Breast epithelium (tissue), 4 donors: Measurements from ENCODE around the gene GPATCH8. TPM values are rescaled to one million over a fixed set of nuclear protein-coding genes. Genes with fewer than 3 reads are reported as not detected.

Experiments
- DNase-seq, 2 donors: peaks; one replicate each; pipeline ENCODE4 v3.0.0-alpha.2; 2019; ENCODE audit warnings: low spot score in 2 of 2
- H3K27ac ChIP-seq, 2 donors: fragments of 200-600 bp; sonication (generic) in 1 of 2; one replicate each; pipeline ENCODE4 v1.5.1; 2016 to 2019; ENCODE audit warnings: mild to moderate bottlenecking in 1 of 2
- H3K27me3 ChIP-seq, 2 donors: fragments of 200-600 bp; sonication (generic) in 1 of 2; one replicate each; pipeline versions ENCODE4 v1.5.1 to v1.6.0; 2017 to 2019; ENCODE audit warnings: control low read depth in 1 of 2, mild to moderate bottlenecking in 1 of 2
- H3K36me3 ChIP-seq: fragments of 200-600 bp; one replicate; pipeline ENCODE4 v1.5.1; 2019
- H3K4me1 ChIP-seq, 2 donors: fragments of 200-600 bp; sonication (generic); one replicate each; pipeline ENCODE4 v1.5.1; 2016 to 2019; ENCODE audit warnings: control low read depth in 1 of 2
- H3K4me3 ChIP-seq, 3 donors: fragments of 200-600 bp; sonication (generic); 1 replicate in 2 of 3; 2 replicates in 1 of 3; pipeline ENCODE4 v1.5.1; 2016 to 2019; ENCODE audit warnings: mild to moderate bottlenecking in 3 of 3, moderate library complexity in 2 of 3
- H3K9me3 ChIP-seq, 2 donors: fragments of 200-600 bp; sonication (generic) in 1 of 2; one replicate each; pipeline ENCODE4 v1.5.1; 2016 to 2019; ENCODE audit warnings: control low read depth in 1 of 2
- CTCF ChIP-seq, 3 donors: fragments of 450-650 bp; IDR thresholded peaks; one replicate each; pipeline ENCODE4 v1.5.1; 2016 to 2017; ENCODE audit warnings: antibody characterized with exemption in 3 of 3, mild to moderate bottlenecking in 3 of 3, moderate library complexity in 3 of 3
- POLR2A ChIP-seq: fragments of 450-650 bp; IDR thresholded peaks from one replicate; pipeline ENCODE4 v1.6.1; 2016; ENCODE audit warnings: antibody characterized with exemption, mild to moderate bottlenecking, moderate library complexity
- POLR2AphosphoS5 ChIP-seq, 3 donors: sonication (generic); formaldehyde crosslinking; IDR thresholded peaks; one replicate each; pipeline ENCODE4 v1.6.1; 2017; ENCODE audit warnings: antibody characterized with exemption in 3 of 3
- intact Hi-C: fragments of 100-400 bp; cut with DNase I; formaldehyde crosslinking; loops from one replicate; pipeline ENCODE4 v1.15.1; 2023; ENCODE audit warnings: low total_unique reads
- total RNA-seq, 3 donors: library from RNA; depleted of rRNA; stranded (reverse); fragments of >200 nt; gene quantifications; one replicate each; pipeline ENCODE4 v1.1.0, GENCODE V29; 2016

The GPATCH8 gene
- total RNA-seq, 3 donors from 2014 or later, result 36.8 to 62.5 (median 51.5) TPM

DNA sequence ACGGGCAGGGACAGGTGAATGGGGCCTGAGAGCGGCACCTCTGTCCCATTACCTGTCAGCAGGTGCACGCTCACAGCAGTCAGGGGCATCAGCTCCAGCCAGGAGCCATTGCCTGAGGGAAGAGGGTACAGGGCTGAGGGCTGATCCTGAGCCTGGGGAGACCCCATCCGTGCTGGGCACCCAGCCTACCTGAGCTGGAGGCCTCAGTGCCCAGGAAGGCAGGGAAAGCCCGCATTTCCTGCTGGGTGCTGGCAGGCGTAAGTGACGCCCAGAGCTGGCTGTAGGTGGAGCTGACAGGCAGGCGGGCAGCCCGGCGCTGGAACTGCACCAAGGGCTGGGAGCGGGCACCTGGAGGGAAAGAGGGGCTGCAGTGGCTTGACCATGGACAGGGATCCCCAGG lies 147.0 kb downstream of the GPATCH8 start:
- no peaks in the 10 kb centered on the region for H3K27me3 ChIP-seq
- H3K4me3 ChIP-seq, result no peak overlapping the region
- H3K4me1 ChIP-seq, result no peaks in the 10 kb centered on the region
- intact Hi-C loops, result no loop called here
- no peaks in the 10 kb centered on the region for H3K9me3 ChIP-seq
- DNase-seq, result no peak
- no peak for TF ChIP-seq POLR2AphosphoS5 (IDR thresholded peaks at IDR 0.05)
- no peak for TF ChIP-seq POLR2A
- TF ChIP-seq CTCF (IDR thresholded peaks at IDR 0.05), result no peak
- H3K36me3 ChIP-seq, result peaks cover 8% of the 10 kb centered on the region
- no peak overlapping the region for H3K27ac ChIP-seq

- peaks cover 8% of the 10 kb centered on the region for H3K36me3 ChIP-seq
- H3K9me3 ChIP-seq, result no peaks in the 10 kb centered on the region
- no peak overlapping the region for H3K27ac ChIP-seq
- H3K4me3 ChIP-seq, result no peak overlapping the region
- intact Hi-C loops, result no loop called here
- H3K27me3 ChIP-seq, result no peaks in the 10 kb centered on the region
- no peak for DNase-seq
- no peaks in the 10 kb centered on the region for H3K4me1 ChIP-seq
- TF ChIP-seq POLR2A, result no peak
- TF ChIP-seq POLR2AphosphoS5 (IDR thresholded peaks at IDR 0.05), result no peak
- TF ChIP-seq CTCF (IDR thresholded peaks at IDR 0.05), result no peak
Observed at GRCh38 chr17:44355642-44356099, 147.5 kb downstream of the GPATCH8 start.

DNA sequence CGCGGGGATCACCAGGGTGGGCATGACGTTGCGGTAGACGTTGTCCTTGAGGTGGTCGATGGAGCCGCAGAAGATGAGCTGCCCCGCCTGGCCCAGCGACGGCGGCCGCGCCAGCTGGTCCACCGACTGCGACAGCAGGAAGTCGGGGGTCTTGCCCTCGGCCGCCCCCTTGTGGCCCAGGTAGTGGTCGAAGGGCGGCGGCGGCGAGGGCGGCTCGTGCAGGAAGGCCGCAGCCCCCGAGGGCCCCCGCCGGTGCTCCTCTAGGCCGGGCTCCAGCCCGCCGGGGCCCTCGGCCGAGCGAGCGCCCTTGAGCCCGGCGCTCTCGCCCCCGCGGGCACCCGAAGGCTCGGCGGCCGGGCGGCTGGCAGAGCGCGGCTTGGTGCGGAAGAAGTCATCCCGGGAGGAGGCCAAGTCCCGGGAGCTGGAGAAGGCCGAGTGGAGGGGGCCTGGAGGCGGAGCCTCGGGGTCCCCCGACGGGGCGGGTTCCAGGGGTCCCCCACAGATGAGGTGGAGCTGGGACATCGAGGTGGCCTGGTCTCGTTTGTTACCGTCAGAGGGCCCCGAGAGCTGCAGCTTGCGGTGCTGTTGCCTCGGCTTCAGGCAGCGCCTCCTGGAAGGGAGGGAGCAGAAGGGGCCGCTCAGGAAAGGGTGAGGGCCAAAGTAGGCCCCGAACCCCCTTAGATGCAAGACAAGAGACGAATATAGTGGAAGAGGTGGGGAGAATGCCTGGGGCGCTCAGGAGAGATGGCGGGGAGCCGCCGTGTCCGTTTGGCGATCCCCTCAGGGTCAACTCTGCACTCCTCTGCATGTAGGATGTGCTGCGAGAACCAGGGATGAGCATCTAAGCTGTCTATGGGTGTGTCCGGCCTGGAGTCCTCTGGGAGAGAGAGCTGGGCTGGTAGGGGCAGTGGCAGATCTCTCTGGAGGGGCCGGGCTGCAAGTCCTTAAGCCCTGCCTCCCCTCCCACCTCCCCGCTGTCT lies 148.3 kb downstream of the GPATCH8 start:
- no peak for DNase-seq
- intact Hi-C loops, result loop anchor here (5.0 kb wide), 1 partner anchor 497 kb away; no protein-coding TSS in a partner anchor

GRCh38 chr17:44353672-44354331 lies 149.4 kb downstream of the GPATCH8 start:
- no peak for TF ChIP-seq POLR2A
- TF ChIP-seq CTCF (IDR thresholded peaks at IDR 0.05), result no peak
- no peak for TF ChIP-seq POLR2AphosphoS5 (IDR thresholded peaks at IDR 0.05)
- peaks cover 8% of the 10 kb centered on the region for H3K36me3 ChIP-seq
- H3K4me1 ChIP-seq, result no peaks in the 10 kb centered on the region
- H3K9me3 ChIP-seq, result no peaks in the 10 kb centered on the region
- peak overlapping the region in 1 of 2 donors; percentile 61 for H3K27ac ChIP-seq
- intact Hi-C loops, result loop anchor here (5.0 kb wide), 1 partner anchor 498 kb away; no protein-coding TSS in a partner anchor
- no peak for DNase-seq
- H3K27me3 ChIP-seq, result no peaks in the 10 kb centered on the region
- peak overlapping the region; percentile 23 to 75 (median 53) for H3K4me3 ChIP-seq

More for the DNA sequence above, 148.3 kb downstream of the GPATCH8 start:
- peak in 2 of 3 donors; percentile 14 to 20 for TF ChIP-seq CTCF (IDR thresholded peaks at IDR 0.05)
- no peak for TF ChIP-seq POLR2AphosphoS5 (IDR thresholded peaks at IDR 0.05)
- no peak for TF ChIP-seq POLR2A
- no peaks in the 10 kb centered on the region for H3K4me1 ChIP-seq
- no peaks in the 10 kb centered on the region for H3K9me3 ChIP-seq
- peaks cover 8% of the 10 kb centered on the region for H3K36me3 ChIP-seq
- no peaks in the 10 kb centered on the region for H3K27me3 ChIP-seq
- peak overlapping the region in 2 of 3 donors; percentile 53 to 75 for H3K4me3 ChIP-seq
- H3K27ac ChIP-seq, result peak overlapping the region in 1 of 2 donors; percentile 38
